Ovary (tissue), 9 donors: ENCODE data around the gene IGSF21. TPM values are rescaled to one million over a fixed set of nuclear protein-coding genes. Genes with fewer than 3 reads are reported as not detected.

Experiments
- DNase-seq, 5 donors: peaks; one replicate each; pipeline ENCODE4 v3.0.0-alpha.2; 2019 to 2020
- H3K27ac ChIP-seq, 2 donors: fragments of 200-600 bp; one replicate each; pipeline versions ENCODE4 v1.5.1 to v1.8.0; 2019 to 2022
- H3K27me3 ChIP-seq: fragments of 200-600 bp; one replicate; pipeline ENCODE4 v1.8.0; 2022
- H3K36me3 ChIP-seq: fragments of 200-600 bp; sonication (generic); one replicate; pipeline ENCODE4 v1.5.1; 2019
- H3K4me1 ChIP-seq: one replicate; pipeline ENCODE4 v1.8.1; 2013; ENCODE audit warnings: mild to moderate bottlenecking, moderate library complexity; ENCODE audit not compliant: insufficient read depth
- H3K4me3 ChIP-seq: fragments of 200-600 bp; sonication (generic); one replicate; pipeline ENCODE4 v1.5.1; 2017
- H3K9me3 ChIP-seq, 2 donors: fragments of 200-600 bp in 1 of 2; sonication (generic) in 1 of 2; one replicate each; pipeline versions ENCODE4 v1.5.1 to v1.8.1; 2013 to 2019; ENCODE audit warnings: mild to moderate bottlenecking in 1 of 2, moderate library complexity in 1 of 2
- CTCF ChIP-seq, 3 donors: fragments of 450-650 bp in 2 of 3; fragments of 200-600 bp in 1 of 3; IDR thresholded peaks; one replicate each; pipeline versions ENCODE4 v1.5.1 to v1.8.0; 2016 to 2022; ENCODE audit warnings: antibody characterized with exemption in 3 of 3, mild to moderate bottlenecking in 1 of 3
- EP300 ChIP-seq: sonication (generic); formaldehyde crosslinking; IDR thresholded peaks from one replicate; pipeline ENCODE4 v1.6.1; 2017; ENCODE audit warnings: antibody characterized with exemption
- POLR2A ChIP-seq: fragments of 450-650 bp; IDR thresholded peaks from one replicate; pipeline ENCODE4 v1.6.1; 2017; ENCODE audit warnings: antibody characterized with exemption, mild to moderate bottlenecking, moderate library complexity
- WGBS, 3 donors: extraction: QIAGEN DNeasy Blood & Tissue Kit in 1 of 3; methylation state at CpG; one replicate each; pipeline versions ENCODE4 v1.1.5 to v1.1.7; 2013 to 2017; 5-methylcytosine and 5-hydroxymethylcytosine counted together
- intact Hi-C, 4 donors: fragments of 100-400 bp; cut with DNase I; formaldehyde crosslinking; loops; one replicate each; pipeline versions ENCODE4 v1.11.0 to v1.15.1; 2022 to 2023
- polyA plus RNA-seq, 2 donors: library from polyadenylated mRNA; stranded (reverse); fragments of 200-250 nt in 1 of 2; fragments of 350-450 nt in 1 of 2; fragmentation: Illumina TruSeq in 1 of 2; extraction: RNeasy Lipid Tissue Mini Kit (QIAGEN cat#74804) in 1 of 2; gene quantifications; one replicate each; pipeline ENCODE4 v1.2.3, GENCODE V29; 2013 to 2014
- total RNA-seq, 7 donors: library from RNA; depleted of rRNA in 2 of 7; stranded (reverse); fragments of >200 nt in 2 of 7; fragmentation: NEBNext Ultra II Directional in 3 of 7; extraction: Animal tissue kit (Norgen Biotek cat#: 25700) in 3 of 7; gene quantifications; one replicate each; pipeline versions ENCODE4 v1.1.0 to v1.2.4, GENCODE V29; 2016 to 2023
- donor health status: DM: no; HTN: no; CAD: no; lungs with moderate emphysema.
- donor health status: DM: no; HTN: no; CAD: no.
- donor health status: Bipolar disorder and iron deficiency.
- donor health status: DM: yes; HTN: yes; CAD: no.
- donor health status: DM: no; HTN: no; CAD: no.
- donor health status: DM: yes; HTN: yes; CAD: no.

Gene IGSF21
- total and polyA plus RNA-seq, 9 donors = 0.24 to 4.5 (median 1.3) TPM

GRCh38 chr1:18408656-18409370 lies 301.2 kb downstream of the IGSF21 start:
- H3K27me3 ChIP-seq = no peaks in the 10 kb centered on the region
- no peak for DNase-seq
- intact Hi-C loops = no loop called here
- H3K27ac ChIP-seq = no peak overlapping the region
- no peak overlapping the region for H3K4me3 ChIP-seq
- H3K9me3 ChIP-seq = no peaks in the 10 kb centered on the region
- WGBS, 3 donors = 55 to 75% (median 59%) methylated on average over 12 of the region's 12 CpGs
- H3K4me1 ChIP-seq = no peaks in the 10 kb centered on the region
- TF ChIP-seq CTCF (IDR thresholded peaks at IDR 0.05) = no peak
- TF ChIP-seq POLR2A = no peak
- TF ChIP-seq EP300 = no peak
- H3K36me3 ChIP-seq = no peaks in the 10 kb centered on the region

- DNase-seq = no peak
- intact Hi-C loops = no loop called here
- TF ChIP-seq CTCF (IDR thresholded peaks at IDR 0.05) (no peak), POLR2A (no peak), EP300 (no peak)
- H3K27me3 ChIP-seq = no peaks in the 10 kb centered on the region
- no peaks in the 10 kb centered on the region for H3K4me1 ChIP-seq
- H3K36me3 ChIP-seq = no peaks in the 10 kb centered on the region
- WGBS, 3 donors = 71 to 83% (median 74%) methylated on average over 8 of the region's 8 CpGs
- H3K9me3 ChIP-seq = no peaks in the 10 kb centered on the region
- no peak overlapping the region for H3K4me3 ChIP-seq
- H3K27ac ChIP-seq = no peak overlapping the region
Measured at GRCh38 chr1:18409609-18410237, 302.1 kb downstream of the IGSF21 start.

- intact Hi-C loops = no loop called here
- 57 to 63% (median 62%) methylated on average over 13 of the region's 13 CpGs for WGBS, 3 donors
Measured at GRCh38 chr1:18410407-18410806, 302.8 kb downstream of the IGSF21 start.

GRCh38 chr1:18411321-18411720 lies 303.7 kb downstream of the IGSF21 start:
- no peak for DNase-seq
- Histone ChIP-seq H3K27ac (no peak overlapping the region), H3K4me1 (no peaks in the 10 kb centered on the region), H3K9me3 (no peaks in the 10 kb centered on the region), H3K36me3 (no peaks in the 10 kb centered on the region), H3K27me3 (no peaks in the 10 kb centered on the region), H3K4me3 (no peak overlapping the region)
- intact Hi-C loops = no loop called here
- TF ChIP-seq CTCF (IDR thresholded peaks at IDR 0.05) (no peak), POLR2A (no peak), EP300 (no peak)
- WGBS, 3 donors = 86 to 96% (median 93%) methylated on average over 2 of the region's 2 CpGs

More at GRCh38 chr1:18410407-18410806, 302.8 kb downstream of the IGSF21 start:
- Histone ChIP-seq H3K27me3 (no peaks in the 10 kb centered on the region), H3K4me3 (no peak overlapping the region), H3K36me3 (no peaks in the 10 kb centered on the region), H3K9me3 (no peaks in the 10 kb centered on the region), H3K4me1 (no peaks in the 10 kb centered on the region), H3K27ac (no peak overlapping the region)
- TF ChIP-seq EP300 (no peak), CTCF (IDR thresholded peaks at IDR 0.05) (no peak), POLR2A (no peak)
- DNase-seq = no peak
